K562 (cell line): Measurements from ENCODE around the gene PRKAR1B. TPM values are rescaled to one million over a fixed set of nuclear protein-coding genes. Genes with fewer than 3 reads are reported as not detected.

ENCODE experiments used
- ATAC-seq: fragments of 200-7000 bp; cut with Tn5 transposase; 3 replicates; pipeline ENCODE4 v1.9.1; 2020; ENCODE audit warnings: moderate library complexity
- BruUV-seq: library from RNA; stranded (reverse); fragments of 400-500 nt; replicated peaks from 2 replicates; lab custom pipeline; 2021; lab: Mats Ljungman, UMichigan
- CTCF ChIA-PET: fragments of 300-600 bp; formaldehyde crosslinking; extraction: SDS; loops from one replicate; lab custom pipeline; 2021; ENCODE audit warnings: low intra/inter-chr PET ratio; lab: Yijun Ruan, JAX
- POLR2A ChIA-PET: fragments of 300-600, 350-650 bp; sonication (Branson Sonifier 250); formaldehyde crosslinking; extraction: SDS; loops from one replicate; lab custom pipeline; 2021; ENCODE audit warnings: antibody characterized with exemption, inconsistent platforms; lab: Yijun Ruan, JAX
- DNase-seq, 4 experiments: peaks; one replicate each; pipeline versions ENCODE4 v3.0.0 to v3.0.0-alpha.2; 2011 to 2018; ENCODE audit warnings: low spot score in 3 of 4, mixed read lengths in 3 of 4; ENCODE audit errors: extremely low read depth in 1 of 4
- FAIRE-seq: peaks from 2 replicates; lab custom pipeline; 2011; peaks lifted over from hg19 to GRCh38; lab: Jason Lieb, UNC
- H2AFZ ChIP-seq: 2 replicates; pipeline ENCODE4 v1.6.0; 2011; ENCODE audit warnings: low read depth, low read length, control low read depth, inconsistent platforms
- H3K27ac ChIP-seq: fragments of 200-600 bp; 3 replicates; pipeline ENCODE4 v1.8.0; 2011; ENCODE audit warnings: low read depth, mild to moderate bottlenecking, control low read depth, inconsistent platforms, low read length, moderate library complexity, mixed read lengths; ENCODE audit errors: extremely low read depth
- H3K27me3 ChIP-seq, 2 experiments: fragments of 300-600 bp in 1 of 2; 2 replicates in 1 of 2; 3 replicates in 1 of 2; pipeline versions ENCODE4 v1.6.0 to v1.8.0; 2011; ENCODE audit warnings: inconsistent platforms in 2 of 2, low read length in 2 of 2, mild to moderate bottlenecking in 1 of 2, mixed read lengths in 1 of 2, moderate library complexity in 1 of 2; ENCODE audit not compliant: control insufficient read depth in 2 of 2, insufficient read depth in 2 of 2
- H3K36me3 ChIP-seq: fragments of 300-600 bp; 3 replicates; pipeline ENCODE4 v1.8.0; 2011; ENCODE audit warnings: mild to moderate bottlenecking, low read length, inconsistent platforms; ENCODE audit not compliant: control insufficient read depth, insufficient read depth
- H3K4me1 ChIP-seq, 2 experiments: fragments of 200-600 bp in 1 of 2; replicated peaks in 1 of 2; 2 replicates in 1 of 2; 3 replicates in 1 of 2; pipeline versions ENCODE4 v1.5.1 to v1.8.0; 2011; ENCODE audit warnings: inconsistent platforms in 2 of 2, low read length in 2 of 2, mild to moderate bottlenecking in 1 of 2, mixed read lengths in 1 of 2, moderate library complexity in 1 of 2; ENCODE audit not compliant: control insufficient read depth in 2 of 2, insufficient read depth in 2 of 2
- H3K4me2 ChIP-seq: 2 replicates; pipeline ENCODE4 v1.6.1; 2011; ENCODE audit warnings: low read length, control low read depth, inconsistent platforms, mixed read lengths; ENCODE audit not compliant: insufficient read depth
- H3K4me3 ChIP-seq: fragments of 200-600 bp; sonication (generic), shearing (Covaris generic); 2 replicates; pipeline ENCODE4 v1.5.1; 2016; ENCODE audit warnings: control low read depth, inconsistent platforms
- H3K79me2 ChIP-seq: fragments of 200-600 bp; 3 replicates; pipeline ENCODE4 v1.8.0; 2011; ENCODE audit warnings: low read length, inconsistent platforms; ENCODE audit not compliant: control insufficient read depth, insufficient read depth
- H3K9ac ChIP-seq, 2 experiments: 2 replicates each; pipeline versions ENCODE4 v1.6.0 to v1.6.1; 2011; ENCODE audit warnings: low read depth in 2 of 2, low read length in 2 of 2, control low read depth in 1 of 2, inconsistent platforms in 1 of 2, mild to moderate bottlenecking in 1 of 2, mixed read lengths in 1 of 2; ENCODE audit not compliant: insufficient read depth in 1 of 2
- H3K9me1 ChIP-seq: one replicate; pipeline ENCODE4 v1.6.0; 2011; ENCODE audit warnings: inconsistent platforms, mild to moderate bottlenecking, low read length, moderate library complexity; ENCODE audit not compliant: control insufficient read depth, insufficient read depth
- H3K9me3 ChIP-seq: replicated peaks from 2 replicates; pipeline ENCODE4 v1.5.1; 2011; ENCODE audit warnings: low read depth, low read length, inconsistent platforms; ENCODE audit not compliant: control insufficient read depth, insufficient read depth
- H4K20me1 ChIP-seq: replicated peaks from 2 replicates; pipeline ENCODE4 v1.6.1; 2011; ENCODE audit warnings: low read length, inconsistent platforms, mixed read lengths; ENCODE audit not compliant: control insufficient read depth, insufficient read depth
- ARNT ChIP-seq, 2 experiments: fragments of 450-650 bp; IDR thresholded peaks; 2 replicates each; pipeline ENCODE4 v1.6.1; 2016; ENCODE audit warnings: mild to moderate bottlenecking in 1 of 2
- DIDO1 ChIP-seq: fragments of 450-650 bp; IDR thresholded peaks from 2 replicates; pipeline ENCODE4 v1.6.1; 2016; ENCODE audit warnings: low read depth, missing biosample characterization, missing genetic modification characterization
- FOXA1 ChIP-seq: fragments of 450-650 bp; IDR thresholded peaks from 2 replicates; pipeline ENCODE4 v1.6.1; 2016; ENCODE audit warnings: mild to moderate bottlenecking, borderline replicate concordance
- GABPB1 ChIP-seq: sonication (generic); formaldehyde crosslinking; IDR thresholded peaks from 2 replicates; pipeline ENCODE4 v1.8.0; 2022; ENCODE audit warnings: mild to moderate bottlenecking, missing genetic modification reagents
- KDM1A ChIP-seq, 2 experiments: fragments of 450-650 bp; IDR thresholded peaks; 2 replicates each; pipeline ENCODE4 v1.6.1; 2016; ENCODE audit warnings: mild to moderate bottlenecking in 2 of 2
- LARP7 ChIP-seq: fragments of 450-650 bp; IDR thresholded peaks from 2 replicates; pipeline ENCODE4 v1.6.1; 2016
- LEF1 ChIP-seq: fragments of 450-650 bp; IDR thresholded peaks from 2 replicates; pipeline ENCODE4 v1.6.1; 2016; ENCODE audit warnings: mild to moderate bottlenecking
- RAD51 ChIP-seq: fragments of 450-650 bp; IDR thresholded peaks from 2 replicates; pipeline ENCODE4 v1.7.1; 2016; ENCODE audit warnings: low read depth, mild to moderate bottlenecking, borderline replicate concordance
- RBFOX2 ChIP-seq: fragments of 200-400 bp; formaldehyde crosslinking; IDR thresholded peaks from 2 replicates; pipeline ENCODE4 v1.6.1; 2017; ENCODE audit warnings: low read depth, mild to moderate bottlenecking, low read length, moderate library complexity
- SOX6 ChIP-seq: fragments of 450-650 bp; IDR thresholded peaks from 2 replicates; pipeline ENCODE4 v1.6.1; 2014; ENCODE audit warnings: mild to moderate bottlenecking
- XRCC5 ChIP-seq: fragments of 200-400 bp; formaldehyde crosslinking; IDR thresholded peaks from 2 replicates; pipeline ENCODE4 v1.6.1; 2017; ENCODE audit warnings: low read depth, mild to moderate bottlenecking, low read length
- ZNF785 ChIP-seq: fragments of 250-450 bp; sonication (Bioruptor Pico); IDR thresholded peaks from 2 replicates; pipeline ENCODE4 v1.4.0; 2020; ENCODE audit warnings: mild to moderate bottlenecking
- WGBS: fragments of 100-300 bp; shearing (Covaris generic); methylation state at CpG from one replicate; pipeline ENCODE4 v1.1.6; 2016; ENCODE audit warnings: low coverage, mixed read lengths; ENCODE audit not compliant: insufficient coverage; ENCODE audit errors: missing lambda C conversion rate; 5-methylcytosine and 5-hydroxymethylcytosine counted together
- in situ Hi-C: fragments of 300-500 bp; cut with MboI; formaldehyde crosslinking; loops from 4 replicates; pipeline ENCODE4 v1.15.0; 2018; ENCODE audit warnings: inconsistent platforms, mixed read lengths
- intact Hi-C: fragments of 100-400 bp; cut with micrococcal nuclease; formaldehyde crosslinking; loops from 2 replicates; pipeline ENCODE4 v1.14.2; 2022
- polyA plus RNA-seq, 8 experiments: library from polyadenylated mRNA; depleted of rRNA in 4 of 8; stranded (reverse) in 5 of 8; unstranded in 3 of 8; fragments of >200 nt; fragmentation: Nextera tagmentation in 2 of 8; fragmentation: Illumina TruSeq in 1 of 8; extraction: Ambion mirVana in 2 of 8; extraction: Trizol in 1 of 8; gene quantifications; 2 replicates each; pipeline versions ENCODE4 v1.2.1 to v1.2.3, GENCODE V29; 2011 to 2014; ENCODE audit warnings: inconsistent platforms in 1 of 8, missing spikeins in 1 of 8
- total RNA-seq, 7 experiments: library from RNA; depleted of rRNA in 6 of 7; stranded (reverse); fragments of >200 nt in 6 of 7; fragmentation: Illumina TruSeq in 2 of 7; extraction: Trizol in 2 of 7; gene quantifications; 2 replicates each; pipeline versions ENCODE4 v1.2.1 to v1.2.3, GENCODE V29; 2011 to 2021; ENCODE audit warnings: low replicate concordance in 1 of 7
- TF ChIP-seq, protein P1 (sequence below): fragments of 450-650 bp; formaldehyde crosslinking; IDR thresholded peaks from 2 replicates; pipeline ENCODE4 v1.4.0; 2020; ENCODE audit warnings: mild to moderate bottlenecking, moderate library complexity
- TF ChIP-seq, protein P2 (sequence below): IDR thresholded peaks from 2 replicates; pipeline ENCODE4 v1.6.1; 2011; ENCODE audit not compliant: insufficient read length; ENCODE audit errors: extremely low read depth

The PRKAR1B gene
- total and polyA plus RNA-seq, 9 of the 15 experiments (the other 6 are each of a cell fraction or from before 2014, with no cell fraction given) = 0.99 to 30.5 (median 12.7) TPM

DNA sequence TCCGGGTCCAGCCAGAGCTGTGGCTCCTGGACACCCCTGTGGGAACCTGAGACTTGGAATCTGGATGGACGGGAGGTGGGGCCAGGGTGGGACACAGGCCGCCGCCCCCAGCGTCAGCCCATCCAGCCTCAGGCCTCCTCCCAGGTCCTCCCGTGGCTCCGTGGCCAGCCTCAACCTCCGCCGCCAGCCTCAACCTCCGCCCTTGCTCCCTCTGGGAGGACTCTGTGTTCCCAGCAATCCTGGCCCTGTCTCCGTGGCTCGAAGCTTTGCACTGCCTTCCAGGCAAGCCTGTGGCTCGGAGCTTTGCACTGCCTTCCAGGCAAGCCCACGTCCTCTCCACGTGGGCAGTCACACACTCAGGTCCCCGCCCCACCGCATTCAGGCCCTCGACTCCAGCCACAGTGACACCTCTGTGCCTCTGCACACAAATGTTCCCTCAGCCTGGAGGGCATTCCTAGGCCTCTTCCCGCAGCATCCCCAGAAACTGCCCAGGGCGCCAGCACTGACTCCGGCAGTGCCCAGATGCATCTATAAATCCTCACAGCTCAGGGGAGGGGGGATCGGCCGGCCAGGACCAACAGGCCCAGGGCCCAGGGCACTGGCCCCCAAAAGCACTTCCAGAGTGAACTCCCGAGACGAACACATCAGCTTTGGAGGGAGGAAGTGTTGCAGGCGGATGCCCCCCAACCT, 162.8 kb downstream of the PRKAR1B start:
- 63% methylated on average over 16 of the region's 26 CpGs for WGBS
- Histone ChIP-seq H3K79me2 (no peaks in the 10 kb centered on the region), H3K27me3 (no peaks in the 10 kb centered on the region), H3K36me3 (no peaks in the 10 kb centered on the region; the same call in 2 of the 3 replicates), H3K9me1 (no peaks in the 10 kb centered on the region), H4K20me1 (no peaks in the 10 kb centered on the region), H3K4me2 (no peak overlapping the region), H3K27ac (no peak overlapping the region), H3K4me1 (peaks cover 0 to 21% of the 10 kb centered on the region in 2 experiments; a peak in 2 of 5 replicates), H3K9ac (no peak overlapping the region), H3K4me3 (no peak overlapping the region), H2AFZ (no peak overlapping the region), H3K9me3 (no peaks in the 10 kb centered on the region)
- TF ChIP-seq RBFOX2 (no peak), RAD51 (no peak), LARP7 (no peak), SOX6 (no peak), ARNT (IDR thresholded peaks at IDR 0.05) (no peak), KDM1A (IDR thresholded peaks at IDR 0.05) (no peak), GABPB1 (no peak), FOXA1 (no peak), XRCC5 (no peak), ZNF785 (CRISPR knock-in tag) (no peak), DIDO1 (tag) (no peak), LEF1 (no peak)
- TF ChIP-seq, protein P1, sequence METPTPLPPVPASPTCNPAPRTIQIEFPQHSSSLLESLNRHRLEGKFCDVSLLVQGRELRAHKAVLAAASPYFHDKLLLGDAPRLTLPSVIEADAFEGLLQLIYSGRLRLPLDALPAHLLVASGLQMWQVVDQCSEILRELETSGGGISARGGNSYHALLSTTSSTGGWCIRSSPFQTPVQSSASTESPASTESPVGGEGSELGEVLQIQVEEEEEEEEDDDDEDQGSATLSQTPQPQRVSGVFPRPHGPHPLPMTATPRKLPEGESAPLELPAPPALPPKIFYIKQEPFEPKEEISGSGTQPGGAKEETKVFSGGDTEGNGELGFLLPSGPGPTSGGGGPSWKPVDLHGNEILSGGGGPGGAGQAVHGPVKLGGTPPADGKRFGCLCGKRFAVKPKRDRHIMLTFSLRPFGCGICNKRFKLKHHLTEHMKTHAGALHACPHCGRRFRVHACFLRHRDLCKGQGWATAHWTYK = no peak
- TF ChIP-seq, protein P2, sequence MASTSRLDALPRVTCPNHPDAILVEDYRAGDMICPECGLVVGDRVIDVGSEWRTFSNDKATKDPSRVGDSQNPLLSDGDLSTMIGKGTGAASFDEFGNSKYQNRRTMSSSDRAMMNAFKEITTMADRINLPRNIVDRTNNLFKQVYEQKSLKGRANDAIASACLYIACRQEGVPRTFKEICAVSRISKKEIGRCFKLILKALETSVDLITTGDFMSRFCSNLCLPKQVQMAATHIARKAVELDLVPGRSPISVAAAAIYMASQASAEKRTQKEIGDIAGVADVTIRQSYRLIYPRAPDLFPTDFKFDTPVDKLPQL = no peak
- intact Hi-C loops (no loop called here), in situ Hi-C loops (no loop called here)
- CTCF ChIA-PET = no interaction called here
- DNase-seq (no peak), FAIRE-seq (no peak), ATAC-seq (no peak)
- BruUV-seq = no TSS peak
- POLR2A ChIA-PET = no interaction called here
